MM.1S (cell line): ENCODE data around the gene NFATC2.

Experiments
- DNase-seq: peaks from one replicate; pipeline ENCODE4 v3.0.0-alpha.2; 2015
- H2AFZ ChIP-seq: fragments of 300-600 bp; sonication (generic); 2 replicates; pipeline ENCODE4 v1.6.0; 2016; ENCODE audit warnings: antibody characterized with exemption, low read length
- H3F3A ChIP-seq: fragments of 300-600 bp; sonication (generic); 2 replicates; pipeline ENCODE4 v1.6.1; 2016; ENCODE audit warnings: mild to moderate bottlenecking, antibody characterized with exemption, low read length, moderate library complexity, mixed read lengths; ENCODE audit not compliant: insufficient read depth
- H3K27ac ChIP-seq: fragments of 300-600 bp; sonication (generic); 2 replicates; pipeline ENCODE4 v1.5.1; 2016; ENCODE audit warnings: mild to moderate bottlenecking, low read length
- H3K27me3 ChIP-seq: fragments of 300-600 bp; sonication (generic); replicated peaks from 2 replicates; pipeline ENCODE4 v1.6.0; 2016; ENCODE audit warnings: low read length; ENCODE audit not compliant: insufficient read depth
- H3K36me3 ChIP-seq: fragments of 300-600 bp; sonication (generic); replicated peaks from 2 replicates; pipeline ENCODE4 v1.6.1; 2016; ENCODE audit warnings: mild to moderate bottlenecking, low read length, mixed read lengths; ENCODE audit not compliant: insufficient read depth
- H3K4me1 ChIP-seq: fragments of 300-600 bp; sonication (generic); 2 replicates; pipeline ENCODE4 v1.6.1; 2016; ENCODE audit warnings: low read length, mixed read lengths
- H3K4me2 ChIP-seq: fragments of 300-600 bp; sonication (generic); 2 replicates; pipeline ENCODE4 v1.6.0; 2016; ENCODE audit warnings: low read depth, low read length
- H3K4me3 ChIP-seq: fragments of 300-600 bp; sonication (generic); 2 replicates; pipeline ENCODE4 v1.5.1; 2016; ENCODE audit warnings: low read length, mixed read lengths
- H3K79me2 ChIP-seq: fragments of 300-600 bp; sonication (generic); 2 replicates; pipeline ENCODE4 v1.6.1; 2016; ENCODE audit warnings: mixed run types, low read length, mixed read lengths
- H3K9ac ChIP-seq: fragments of 300-600 bp; sonication (generic); 2 replicates; pipeline ENCODE4 v1.6.1; 2016; ENCODE audit warnings: low read length, mixed read lengths
- H3K9me2 ChIP-seq: fragments of 300-600 bp; sonication (generic); replicated peaks from 2 replicates; pipeline ENCODE4 v1.6.1; 2016; ENCODE audit warnings: mild to moderate bottlenecking, low read length, mixed read lengths; ENCODE audit not compliant: insufficient read depth
- H3K9me3 ChIP-seq: fragments of 300-600 bp; sonication (generic); replicated peaks from 2 replicates; pipeline ENCODE4 v1.6.1; 2016; ENCODE audit warnings: mild to moderate bottlenecking, low read length, mixed read lengths; ENCODE audit not compliant: insufficient read depth
- H4K20me1 ChIP-seq: fragments of 300-600 bp; sonication (generic); 2 replicates; pipeline ENCODE4 v1.6.1; 2016; ENCODE audit warnings: mild to moderate bottlenecking, low read length, moderate library complexity, mixed read lengths; ENCODE audit not compliant: insufficient read depth
- CTCF ChIP-seq: fragments of 300-600 bp; sonication (generic); IDR thresholded peaks from 2 replicates; pipeline ENCODE4 v1.5.1; 2016; ENCODE audit warnings: antibody characterized with exemption, low read length, mixed read lengths
- EZH2 ChIP-seq: fragments of 300-600 bp; sonication (generic); optimal IDR thresholded peaks from 2 replicates; pipeline ENCODE3; 2017; ENCODE audit warnings: low read depth, mild to moderate bottlenecking, antibody characterized with exemption, low read length, mixed read lengths
- EZH2phosphoT487 ChIP-seq: fragments of 300-600 bp; sonication (generic); IDR thresholded peaks from 2 replicates; pipeline ENCODE4 v1.6.1; 2018; ENCODE audit warnings: antibody characterized with exemption, low read length

The NFATC2 gene

DNA sequence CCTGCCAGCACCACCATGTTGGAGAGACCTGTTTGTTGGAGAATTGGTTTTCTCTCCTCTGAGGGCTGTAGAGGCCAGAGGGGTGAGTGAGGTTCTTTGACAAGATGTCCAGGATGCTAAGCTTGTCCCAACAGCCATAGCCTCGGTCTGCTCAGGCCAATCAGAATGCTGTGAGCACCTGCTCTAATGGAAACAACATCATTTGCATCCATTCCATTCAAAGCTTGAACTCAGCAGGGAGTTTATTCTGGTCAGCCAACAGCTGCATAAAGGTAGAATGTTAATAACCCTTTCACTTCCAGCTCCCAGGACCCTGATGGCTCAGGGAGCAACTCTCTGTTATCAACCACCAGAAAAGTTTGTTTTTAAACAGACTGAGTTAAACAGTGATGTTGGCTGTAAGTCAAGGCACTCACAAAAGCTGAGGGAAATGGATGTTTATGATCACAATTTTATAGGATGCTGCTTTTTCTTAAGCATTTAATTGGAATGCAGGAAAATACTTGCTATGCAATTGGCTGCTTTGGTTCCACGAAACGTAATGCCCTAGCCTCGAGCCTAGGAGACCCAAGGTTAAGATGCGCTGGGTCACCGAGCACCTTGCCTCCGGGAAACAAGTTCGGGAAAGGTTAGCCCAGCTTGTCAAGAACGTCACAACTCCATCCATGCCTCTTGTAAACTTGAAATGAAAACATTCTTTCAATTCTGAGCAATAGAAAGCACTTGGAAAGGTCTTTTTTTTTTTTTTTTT, 155.2 kb downstream of the NFATC2 start:
- no peaks in the 10 kb centered on the region for H3K79me2 ChIP-seq
- DNase-seq: no peak
- H3K4me2 ChIP-seq: no peak overlapping the region
- H4K20me1 ChIP-seq: no peaks in the 10 kb centered on the region
- no peaks in the 10 kb centered on the region for H3K9me2 ChIP-seq
- TF ChIP-seq EZH2phosphoT487: no peak
- TF ChIP-seq CTCF: no peak
- no peak for TF ChIP-seq EZH2
- H3K4me3 ChIP-seq: no peak overlapping the region
- no peak overlapping the region for H3K27ac ChIP-seq
- no peaks in the 10 kb centered on the region for H3F3A ChIP-seq
- no peaks in the 10 kb centered on the region for H3K9me3 ChIP-seq
- H3K36me3 ChIP-seq: no peaks in the 10 kb centered on the region
- H3K9ac ChIP-seq: no peak overlapping the region
- no peaks in the 10 kb centered on the region for H3K27me3 ChIP-seq
- H2AFZ ChIP-seq: no peak overlapping the region
- no peaks in the 10 kb centered on the region for H3K4me1 ChIP-seq

DNA sequence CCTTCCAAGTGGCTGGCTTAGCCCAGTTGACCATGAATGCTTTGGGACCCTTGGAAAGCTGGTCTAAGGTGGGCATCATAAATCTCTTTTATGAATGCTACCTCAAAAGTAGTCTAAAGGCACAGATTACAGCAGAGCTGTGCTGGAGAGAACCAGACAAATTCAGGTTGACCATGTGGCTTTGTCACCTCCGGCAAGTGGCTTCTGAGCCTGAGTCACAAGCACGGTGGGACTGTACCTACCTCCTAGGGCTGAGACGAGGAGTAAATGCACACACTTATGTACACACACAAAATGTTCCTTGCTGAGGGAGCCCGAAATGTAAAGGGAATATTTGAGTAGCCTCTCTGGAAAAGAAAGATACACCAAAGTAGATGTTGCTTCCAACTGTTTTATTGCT, 155.9 kb downstream of the NFATC2 start:
- no peak overlapping the region for H2AFZ ChIP-seq
- H3K4me3 ChIP-seq: no peak overlapping the region

DNA sequence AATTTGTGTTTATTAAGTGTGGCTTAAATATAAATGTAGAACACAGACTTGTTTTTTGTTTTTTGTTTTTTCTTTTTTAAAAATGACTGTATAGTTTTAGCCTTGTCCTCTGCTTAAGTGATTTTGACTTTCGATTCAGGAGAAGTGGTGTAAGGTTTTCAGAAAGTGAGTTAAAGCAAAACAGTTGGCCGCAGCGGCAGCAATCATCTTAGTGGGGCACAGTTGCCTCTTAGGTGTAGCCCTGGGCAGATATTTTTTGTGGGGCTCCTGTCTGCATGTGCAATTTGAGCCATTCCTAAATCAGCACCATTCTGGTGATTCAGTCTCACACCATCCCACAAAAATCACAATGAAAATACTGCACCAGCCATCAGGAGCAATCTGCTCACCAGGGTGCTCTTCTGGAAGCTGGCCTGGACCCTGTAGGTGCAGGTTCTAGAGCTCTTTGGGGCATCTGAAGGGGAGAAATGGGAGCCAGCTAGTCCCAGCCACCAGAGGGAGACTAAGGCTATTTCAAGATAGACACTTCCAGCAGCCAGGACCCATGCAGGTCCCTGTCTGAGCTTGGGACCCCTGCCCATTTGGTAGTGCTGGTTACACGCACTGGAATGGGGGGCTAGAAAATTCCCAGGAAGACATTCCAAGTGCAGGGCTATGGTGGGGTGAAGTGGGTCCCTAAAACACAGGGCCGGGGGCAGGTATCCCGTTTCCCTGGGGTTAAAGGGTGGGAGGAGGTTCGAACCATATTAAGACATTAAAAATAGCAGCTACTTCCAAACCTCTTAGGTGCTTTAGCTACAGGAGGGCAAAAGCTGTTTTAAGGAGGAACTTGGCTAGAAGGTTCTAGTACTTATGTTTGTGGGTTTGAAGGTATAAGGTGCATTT, 156.6 kb downstream of the NFATC2 start:
- H3K27me3 ChIP-seq: no peaks in the 10 kb centered on the region
- DNase-seq: no peak
- no peaks in the 10 kb centered on the region for H3K9me2 ChIP-seq
- no peaks in the 10 kb centered on the region for H3F3A ChIP-seq
- H3K4me3 ChIP-seq: no peak overlapping the region
- H3K9me3 ChIP-seq: no peaks in the 10 kb centered on the region
- H3K4me1 ChIP-seq: no peaks in the 10 kb centered on the region
- TF ChIP-seq EZH2 (no peak), CTCF (peak; percentile 48), EZH2phosphoT487 (no peak)
- no peak overlapping the region for H3K27ac ChIP-seq
- H3K4me2 ChIP-seq: no peak overlapping the region
- H3K79me2 ChIP-seq: no peaks in the 10 kb centered on the region
- H3K36me3 ChIP-seq: no peaks in the 10 kb centered on the region
- H4K20me1 ChIP-seq: no peaks in the 10 kb centered on the region
- H3K9ac ChIP-seq: no peak overlapping the region
- H2AFZ ChIP-seq: no peak overlapping the region

More for the DNA sequence above, 155.9 kb downstream of the NFATC2 start:
- DNase-seq: no peak
- Histone ChIP-seq H3K9ac (no peak overlapping the region), H3K79me2 (no peaks in the 10 kb centered on the region), H3K9me2 (no peaks in the 10 kb centered on the region), H3K36me3 (no peaks in the 10 kb centered on the region), H4K20me1 (no peaks in the 10 kb centered on the region), H3F3A (no peaks in the 10 kb centered on the region), H3K9me3 (no peaks in the 10 kb centered on the region), H3K4me1 (no peaks in the 10 kb centered on the region), H3K27me3 (no peaks in the 10 kb centered on the region), H3K27ac (no peak overlapping the region), H3K4me2 (no peak overlapping the region)
- TF ChIP-seq EZH2 (no peak), CTCF (no peak), EZH2phosphoT487 (no peak)
